Renal pelvis (tissue), 4 donors: Measurements from ENCODE around the gene CSDE1. TPM values are rescaled to one million over a fixed set of nuclear protein-coding genes. Genes with fewer than 3 reads are reported as not detected.

Source experiments
- DNase-seq: peaks from one replicate; pipeline ENCODE4 v3.0.0-alpha.2; 2013
- polyA plus RNA-seq, 3 donors: library from polyadenylated mRNA; unstranded; fragments of 120-200 nt; gene quantifications; one replicate each; pipeline ENCODE4 v1.2.1, GENCODE V29; 2013; ENCODE audit not compliant: insufficient read length in 3 of 3

The CSDE1 gene
- polyA plus RNA-seq, 3 donors = 394 to 452 (median 432) TPM

DNA sequence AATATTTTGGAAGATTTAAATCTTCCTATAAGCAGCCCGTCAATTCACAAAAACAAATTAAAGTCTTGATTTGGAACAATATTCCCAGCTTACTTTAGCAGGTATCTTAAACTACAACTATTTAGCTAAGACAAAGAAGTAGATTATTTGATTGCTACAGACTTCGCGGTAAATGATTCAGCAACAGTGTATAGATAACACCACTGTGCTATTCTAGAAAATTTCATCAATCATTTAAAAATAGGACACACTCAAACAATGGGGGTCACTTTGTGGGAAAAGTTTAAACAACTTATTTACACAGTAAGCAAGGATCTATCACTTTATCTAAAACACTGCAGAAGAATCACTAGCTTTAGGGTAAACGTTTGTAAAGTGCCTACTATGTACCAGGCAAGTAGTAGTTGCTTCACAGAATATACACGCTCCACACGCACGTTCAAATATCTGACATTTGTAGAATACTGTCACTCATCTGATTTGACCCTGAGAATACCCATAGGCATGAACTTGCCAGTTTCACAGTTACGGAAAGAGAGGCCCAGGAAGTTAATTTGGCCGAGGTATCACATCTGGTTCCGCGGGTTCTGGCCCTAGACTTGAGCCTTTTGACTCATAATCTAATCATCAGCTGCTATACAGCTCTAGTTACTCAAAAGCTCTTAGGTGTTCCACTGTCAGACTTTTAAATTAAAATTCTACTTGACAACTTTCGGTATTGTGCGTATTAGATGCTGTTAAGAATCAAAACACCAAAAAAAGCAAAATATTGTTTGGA, 88.8 kb downstream of the CSDE1 start:
- DNase-seq = no peak

DNA sequence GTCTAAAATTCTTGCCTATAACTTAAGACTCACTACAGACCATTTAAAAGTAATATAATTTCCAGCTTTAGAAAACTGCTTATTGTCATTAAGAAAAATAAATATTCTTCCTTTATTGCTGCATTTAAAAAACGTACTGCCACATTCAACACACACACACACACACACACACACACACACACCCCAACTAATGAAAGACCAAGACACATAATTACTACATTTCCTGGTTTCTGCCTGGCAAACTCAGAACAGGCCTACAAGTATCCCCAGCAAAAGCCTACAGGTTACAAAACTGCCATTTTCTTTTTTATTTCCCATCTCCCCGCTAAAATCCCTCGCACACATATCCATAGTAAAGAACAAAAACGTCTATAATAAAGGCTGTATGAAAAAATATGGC, 89.4 kb downstream of the CSDE1 start:
- DNase-seq = no peak

DNA sequence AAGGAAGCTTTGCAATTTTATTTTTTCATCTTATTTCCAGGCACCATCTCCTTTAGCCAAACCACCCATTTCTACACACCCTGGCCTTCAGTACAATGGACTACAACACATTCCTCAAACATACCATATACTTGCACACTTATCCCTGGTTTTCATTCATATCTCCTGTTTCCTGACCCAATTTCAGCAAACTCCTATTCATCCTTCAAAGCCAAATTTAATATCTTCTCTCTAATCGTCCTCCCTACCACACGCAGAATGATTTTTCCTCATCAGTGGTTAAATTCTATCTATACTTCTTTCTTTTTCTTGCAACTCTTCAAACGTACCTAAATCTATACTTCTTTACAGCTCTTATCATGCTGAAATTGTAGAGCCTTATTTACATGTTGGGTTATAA, 90.8 kb downstream of the CSDE1 start:
- DNase-seq = no peak

Other genes with a start within 250 kb of the CSDE1 start
- 10 to 100 TPM; 44.4 to 62.2 (median 57.9) TPM for gene TRIM33, start 246.8 kb downstream of the CSDE1 start, polyA plus RNA-seq
- 10 to 100 TPM; 50.6 to 58.7 (median 53.7) TPM for gene BCAS2, start 176.4 kb downstream of the CSDE1 start, polyA plus RNA-seq
- gene DENND2C, start 87.9 kb downstream of the CSDE1 start, polyA plus RNA-seq = 1 to 10 TPM; 3.3 to 4.9 (median 4.0) TPM
- gene AMPD1, start 62.4 kb downstream of the CSDE1 start, polyA plus RNA-seq = under 1 TPM in 1 of 3 donors, not detected in 2; 0.13 TPM
- gene NRAS, start 41.2 kb downstream of the CSDE1 start, polyA plus RNA-seq = 10 to 100 TPM; 55.2 to 67.4 (median 65.2) TPM
- gene SIKE1, start 22.7 kb upstream of the CSDE1 start, polyA plus RNA-seq = 10 to 100 TPM; 50.0 to 65.6 (median 51.3) TPM
- gene SYCP1, start 96.9 kb upstream of the CSDE1 start, polyA plus RNA-seq = under 1 TPM in 2 of 3 donors, not detected in 1; 0.30 to 0.47 TPM